ENCODE data around the gene TRABD2B. TPM values are rescaled to one million over a fixed set of nuclear protein-coding genes. Genes with fewer than 3 reads are reported as not detected.
A peak's percentile ranks its signal among the peaks of the same experiment; 100 is the strongest.

The TRABD2B gene
- total and polyA plus RNA-seq, 4 donors, result 0.28 to 2.6 (median 1.3) TPM

DNA sequence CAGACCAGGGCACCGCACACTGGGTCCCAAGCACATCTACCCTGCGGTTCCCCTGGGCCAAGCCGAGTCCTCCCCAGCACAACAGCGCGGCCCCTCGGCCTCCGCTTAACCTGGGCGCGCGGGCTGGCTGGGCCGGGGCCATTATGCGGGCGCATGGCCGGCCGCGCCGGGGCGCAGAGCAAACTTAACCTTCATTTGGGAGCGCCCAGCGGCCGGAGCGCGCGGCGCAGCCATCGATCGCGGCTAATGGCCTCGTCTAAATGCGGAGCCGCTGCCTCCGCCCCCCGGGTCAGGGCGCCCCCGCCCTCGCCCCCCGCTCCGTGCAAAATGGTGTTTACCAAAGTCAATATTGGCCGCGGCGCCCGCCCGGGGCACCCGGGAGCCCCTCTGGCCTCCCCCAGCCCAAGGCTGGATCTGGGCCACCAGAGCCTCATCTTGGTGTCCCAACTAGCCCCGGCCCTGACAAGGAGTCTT lies 272.1 kb downstream of the TRABD2B start:
- WGBS, result 4% methylated on average over 45 of the region's 45 CpGs
- no peaks in the 10 kb centered on the region for H3K36me3 ChIP-seq (ENCODE audit: control insufficient read depth in 4 of 4, insufficient read depth in 3 of 4, low read depth in 1 of 4, low read length in 3 of 4)
- no peaks in the 10 kb centered on the region for H3K9me3 ChIP-seq (ENCODE audit: control insufficient read depth in 4 of 4, low read length in 3 of 4)
- TF ChIP-seq RAD21 (IDR thresholded peaks at IDR 0.05) (peak in 1 of 2 donors; percentile 19), TAF1 (conservative IDR thresholded peaks at IDR 0.05) (no peak), HNF4A (conservative IDR thresholded peaks at IDR 0.05) (no peak), HNF4G (IDR thresholded peaks at IDR 0.05) (no peak)
- TF ChIP-seq, protein P1, sequence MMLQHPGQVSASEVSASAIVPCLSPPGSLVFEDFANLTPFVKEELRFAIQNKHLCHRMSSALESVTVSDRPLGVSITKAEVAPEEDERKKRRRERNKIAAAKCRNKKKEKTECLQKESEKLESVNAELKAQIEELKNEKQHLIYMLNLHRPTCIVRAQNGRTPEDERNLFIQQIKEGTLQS (IDR thresholded peaks at IDR 0.05), result no peak
- TF ChIP-seq, protein P2, sequence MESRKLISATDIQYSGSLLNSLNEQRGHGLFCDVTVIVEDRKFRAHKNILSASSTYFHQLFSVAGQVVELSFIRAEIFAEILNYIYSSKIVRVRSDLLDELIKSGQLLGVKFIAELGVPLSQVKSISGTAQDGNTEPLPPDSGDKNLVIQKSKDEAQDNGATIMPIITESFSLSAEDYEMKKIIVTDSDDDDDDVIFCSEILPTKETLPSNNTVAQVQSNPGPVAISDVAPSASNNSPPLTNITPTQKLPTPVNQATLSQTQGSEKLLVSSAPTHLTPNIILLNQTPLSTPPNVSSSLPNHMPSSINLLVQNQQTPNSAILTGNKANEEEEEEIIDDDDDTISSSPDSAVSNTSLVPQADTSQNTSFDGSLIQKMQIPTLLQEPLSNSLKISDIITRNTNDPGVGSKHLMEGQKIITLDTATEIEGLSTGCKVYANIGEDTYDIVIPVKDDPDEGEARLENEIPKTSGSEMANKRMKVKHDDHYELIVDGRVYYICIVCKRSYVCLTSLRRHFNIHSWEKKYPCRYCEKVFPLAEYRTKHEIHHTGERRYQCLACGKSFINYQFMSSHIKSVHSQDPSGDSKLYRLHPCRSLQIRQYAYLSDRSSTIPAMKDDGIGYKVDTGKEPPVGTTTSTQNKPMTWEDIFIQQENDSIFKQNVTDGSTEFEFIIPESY (IDR thresholded peaks at IDR 0.05), result no peak
- DNase-seq (ENCODE audit: low spot score), result no peak
- peaks cover 5 to 27% (median 20%) of the 10 kb centered on the region in 4 donors for H3K4me1 ChIP-seq (ENCODE audit: control insufficient read depth in 4 of 4, insufficient read depth in 4 of 4, low read length in 3 of 4)
- no peak overlapping the region for H3K9ac ChIP-seq (ENCODE audit: low read depth in 1 of 2, low read length in 2 of 2)
- H3K27me3 ChIP-seq (ENCODE audit: control insufficient read depth in 4 of 4, insufficient read depth in 4 of 4, low read length in 3 of 4), result no peaks in the 10 kb centered on the region
- peak overlapping the region in 1 of 3 donors; percentile 13 for H3K4me3 ChIP-seq (ENCODE audit: low read depth in 1 of 3, low read length in 3 of 3)
- H3K27ac ChIP-seq (ENCODE audit: low read depth in 1 of 2, low read length in 2 of 2), result no peak overlapping the region

DNA sequence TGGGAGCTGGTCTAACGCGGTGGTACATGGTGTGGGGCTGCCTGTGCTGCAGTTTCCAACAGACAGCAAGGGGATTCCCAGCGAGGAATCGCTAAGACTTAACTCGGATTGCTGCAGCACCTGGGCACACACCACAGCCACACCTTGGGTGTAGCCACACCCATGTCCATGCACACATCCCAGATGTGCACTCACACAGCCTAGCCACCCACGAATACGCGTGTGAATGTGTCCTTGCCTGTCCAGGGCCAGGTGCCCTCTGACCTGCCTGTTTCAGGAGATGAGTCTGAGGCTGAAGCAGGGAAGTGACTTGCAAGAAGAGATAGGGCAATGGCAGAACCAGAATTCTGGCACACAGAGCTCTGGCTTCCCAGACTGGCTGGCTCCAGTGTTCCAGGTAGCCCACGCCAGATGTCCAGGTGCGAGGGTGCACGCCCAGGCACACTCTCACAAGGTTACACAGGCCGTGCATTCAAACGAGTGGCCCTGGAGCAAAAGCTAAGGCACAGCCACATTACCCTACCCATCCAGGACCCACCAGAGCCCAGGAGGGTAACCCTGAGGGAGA lies 272.7 kb downstream of the TRABD2B start:
- 62% methylated on average over 13 of the region's 13 CpGs for WGBS
- TF ChIP-seq SP1 (IDR thresholded peaks at IDR 0.05), result no peak
- no peak for TF ChIP-seq HNF4A (conservative IDR thresholded peaks at IDR 0.05)
- no peak for TF ChIP-seq RXRA (IDR thresholded peaks at IDR 0.05)
- TF ChIP-seq EGR1 (IDR thresholded peaks at IDR 0.05; ENCODE audit: low read depth in 2 of 2), result no peak
- no peak for TF ChIP-seq FOXA1 (IDR thresholded peaks at IDR 0.05)
- TF ChIP-seq, protein P3, sequence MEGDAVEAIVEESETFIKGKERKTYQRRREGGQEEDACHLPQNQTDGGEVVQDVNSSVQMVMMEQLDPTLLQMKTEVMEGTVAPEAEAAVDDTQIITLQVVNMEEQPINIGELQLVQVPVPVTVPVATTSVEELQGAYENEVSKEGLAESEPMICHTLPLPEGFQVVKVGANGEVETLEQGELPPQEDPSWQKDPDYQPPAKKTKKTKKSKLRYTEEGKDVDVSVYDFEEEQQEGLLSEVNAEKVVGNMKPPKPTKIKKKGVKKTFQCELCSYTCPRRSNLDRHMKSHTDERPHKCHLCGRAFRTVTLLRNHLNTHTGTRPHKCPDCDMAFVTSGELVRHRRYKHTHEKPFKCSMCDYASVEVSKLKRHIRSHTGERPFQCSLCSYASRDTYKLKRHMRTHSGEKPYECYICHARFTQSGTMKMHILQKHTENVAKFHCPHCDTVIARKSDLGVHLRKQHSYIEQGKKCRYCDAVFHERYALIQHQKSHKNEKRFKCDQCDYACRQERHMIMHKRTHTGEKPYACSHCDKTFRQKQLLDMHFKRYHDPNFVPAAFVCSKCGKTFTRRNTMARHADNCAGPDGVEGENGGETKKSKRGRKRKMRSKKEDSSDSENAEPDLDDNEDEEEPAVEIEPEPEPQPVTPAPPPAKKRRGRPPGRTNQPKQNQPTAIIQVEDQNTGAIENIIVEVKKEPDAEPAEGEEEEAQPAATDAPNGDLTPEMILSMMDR (IDR thresholded peaks at IDR 0.05; ENCODE audit: low read depth, low read length, missing input control), result no peak
- TF ChIP-seq NR2F2 (IDR thresholded peaks at IDR 0.05), result no peak

DNA sequence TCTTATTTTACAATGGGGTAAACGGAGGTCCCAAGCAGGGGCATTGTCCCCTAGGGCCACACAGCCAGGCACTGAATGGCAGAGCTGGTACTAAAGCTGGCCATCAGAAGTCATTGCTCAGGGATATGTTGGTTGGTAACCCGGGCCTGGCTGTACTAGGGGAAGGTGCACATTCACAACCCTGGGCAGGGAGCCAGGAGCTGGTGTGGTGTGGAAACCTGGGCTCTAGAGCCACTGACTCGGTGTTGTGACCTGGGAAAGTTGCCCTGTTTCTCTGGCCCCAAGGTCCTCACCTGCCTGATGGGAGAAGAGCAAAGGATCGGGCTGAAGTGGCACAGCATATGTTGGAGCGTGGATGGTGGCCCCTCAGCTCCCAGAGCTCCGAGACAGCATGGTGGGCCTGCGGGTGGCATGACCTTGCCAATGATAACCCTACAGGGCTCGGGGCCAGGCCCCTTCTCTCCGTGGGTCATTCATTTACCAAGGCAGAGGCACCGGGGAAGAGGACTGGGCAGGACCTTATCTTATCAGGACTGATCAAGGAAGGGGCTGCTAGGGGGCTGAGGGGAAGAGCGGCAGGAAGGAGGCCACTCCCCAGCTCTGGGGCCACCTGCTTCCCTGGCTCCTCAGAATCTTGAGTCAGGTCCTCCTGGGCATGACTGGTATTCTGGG lies 274.1 kb downstream of the TRABD2B start:
- 49% methylated on average over 11 of the region's 11 CpGs for WGBS
- TF ChIP-seq, protein P4, sequence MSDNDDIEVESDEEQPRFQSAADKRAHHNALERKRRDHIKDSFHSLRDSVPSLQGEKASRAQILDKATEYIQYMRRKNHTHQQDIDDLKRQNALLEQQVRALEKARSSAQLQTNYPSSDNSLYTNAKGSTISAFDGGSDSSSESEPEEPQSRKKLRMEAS (IDR thresholded peaks at IDR 0.05), result no peak
- TF ChIP-seq SP1 (IDR thresholded peaks at IDR 0.05) (peak; percentile 32), NR2F2 (IDR thresholded peaks at IDR 0.05) (no peak), HNF4A (conservative IDR thresholded peaks at IDR 0.05) (peak; percentile 42 to 63), RXRA (IDR thresholded peaks at IDR 0.05) (peak; percentile 63 to 87), RAD21 (IDR thresholded peaks at IDR 0.05) (peak in 1 of 2 donors; percentile 42), TAF1 (conservative IDR thresholded peaks at IDR 0.05) (no peak)
- DNase-seq (ENCODE audit: low spot score), result no peak
- Histone ChIP-seq H3K9me3 (ENCODE audit: control insufficient read depth in 4 of 4, low read length in 3 of 4) (no peaks in the 10 kb centered on the region), H3K36me3 (ENCODE audit: control insufficient read depth in 4 of 4, insufficient read depth in 3 of 4, low read depth in 1 of 4, low read length in 3 of 4) (no peaks in the 10 kb centered on the region), H3K4me3 (ENCODE audit: low read depth in 1 of 3, low read length in 3 of 3) (no peak overlapping the region), H3K27me3 (ENCODE audit: control insufficient read depth in 4 of 4, insufficient read depth in 4 of 4, low read length in 3 of 4) (no peaks in the 10 kb centered on the region), H3K4me1 (ENCODE audit: control insufficient read depth in 4 of 4, insufficient read depth in 4 of 4, low read length in 3 of 4) (peaks cover 5 to 27% (median 20%) of the 10 kb centered on the region in 4 donors), H3K9ac (ENCODE audit: low read depth in 1 of 2, low read length in 2 of 2) (no peak overlapping the region), H3K27ac (ENCODE audit: low read depth in 1 of 2, low read length in 2 of 2) (no peak overlapping the region)

More for the DNA sequence above, 272.7 kb downstream of the TRABD2B start:
- DNase-seq (ENCODE audit: low spot score), result no peak
- no peak overlapping the region for H3K9ac ChIP-seq (ENCODE audit: low read depth in 1 of 2, low read length in 2 of 2)
- H3K9me3 ChIP-seq (ENCODE audit: control insufficient read depth in 4 of 4, low read length in 3 of 4), result no peaks in the 10 kb centered on the region
- H3K27ac ChIP-seq (ENCODE audit: low read depth in 1 of 2, low read length in 2 of 2), result no peak overlapping the region
- peak overlapping the region in 1 of 3 donors; percentile 13 for H3K4me3 ChIP-seq (ENCODE audit: low read depth in 1 of 3, low read length in 3 of 3)
- no peaks in the 10 kb centered on the region for H3K36me3 ChIP-seq (ENCODE audit: control insufficient read depth in 4 of 4, insufficient read depth in 3 of 4, low read depth in 1 of 4, low read length in 3 of 4)
- H3K27me3 ChIP-seq (ENCODE audit: control insufficient read depth in 4 of 4, insufficient read depth in 4 of 4, low read length in 3 of 4), result no peaks in the 10 kb centered on the region
- H3K4me1 ChIP-seq (ENCODE audit: control insufficient read depth in 4 of 4, insufficient read depth in 4 of 4, low read length in 3 of 4), result peaks cover 5 to 27% (median 20%) of the 10 kb centered on the region in 4 donors
